ENCODE measurements around the gene SMCR8. TPM values are rescaled to one million over a fixed set of nuclear protein-coding genes. Genes with fewer than 3 reads are reported as not detected.

SMCR8 gene
- total RNA-seq, 1 experiment from 2014 or later: 22.4 TPM

DNA sequence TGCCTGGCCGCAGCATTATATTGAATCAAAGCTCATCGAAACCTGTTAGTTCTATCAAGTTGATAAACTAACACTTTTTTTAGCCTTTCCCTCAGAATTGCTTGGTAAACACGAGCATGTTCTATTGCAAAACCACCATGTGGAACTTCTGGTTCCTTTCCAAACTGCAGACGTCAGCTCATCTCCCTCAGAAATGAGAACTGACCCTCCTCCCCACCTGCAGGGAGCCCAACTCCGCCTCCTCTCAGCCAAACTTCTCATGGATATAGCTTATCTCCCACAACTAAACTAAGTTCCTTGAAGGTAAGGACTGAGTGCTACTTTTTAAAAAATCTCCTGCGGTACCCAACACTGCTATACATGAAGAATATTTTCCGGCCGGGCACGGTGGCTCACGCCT is 41.5 kb downstream of the SMCR8 start:
- Mint-ChIP-seq H3K27ac (peak overlapping the region in 1 of 3 experiments; percentile 65; a peak in 3 of 7 replicates), H3K27me3 (ENCODE audit: low read depth) (no peaks in the 10 kb centered on the region), H3K4me3 (no peak overlapping the region), H3K36me3 (ENCODE audit: insufficient read depth in 1 of 3, low read depth in 3 of 3) (peaks cover 25 to 65% (median 55%) of the 10 kb centered on the region in 3 experiments; a peak in 6 of 7 replicates), H3K4me1 (no peaks in the 10 kb centered on the region), H3K9me3 (no peaks in the 10 kb centered on the region)
- H3K14ac ChIP-seq (ENCODE audit: insufficient read depth, low read length): no peak overlapping the region
- no peaks in the 10 kb centered on the region for H3K4me1 ChIP-seq (ENCODE audit: insufficient read depth, low read length)
- no peak overlapping the region for H2BK15ac ChIP-seq (ENCODE audit: low read depth, low read length)
- H2BK20ac ChIP-seq (ENCODE audit: low read depth, low read length, poor library complexity, severe bottlenecking): no peak overlapping the region
- no peak overlapping the region for H2AK5ac ChIP-seq (ENCODE audit: insufficient read length, low read length)
- H4K20me1 ChIP-seq (ENCODE audit: control insufficient read depth, insufficient read depth, insufficient read length): no peaks in the 10 kb centered on the region
- no peak for DNase-seq
- H3T11ph ChIP-seq (ENCODE audit: low read length): no peak overlapping the region
- H4K91ac ChIP-seq (ENCODE audit: insufficient read length, low read depth, low read length): no peak overlapping the region
- WGBS (ENCODE audit: extremely low coverage, insufficient read length, low lambda C conversion rate): no CpG with 5 or more reads among the region's 10 CpGs
- no peaks in the 10 kb centered on the region for H3K27me3 ChIP-seq (ENCODE audit: insufficient read depth, low read length)
- H3K4ac ChIP-seq (ENCODE audit: low read depth, low read length): no peak overlapping the region
- no peak overlapping the region for H3K27ac ChIP-seq (ENCODE audit: insufficient read length, low read depth, low read length)
- no peak overlapping the region for H4K8ac ChIP-seq (replicated peaks; ENCODE audit: insufficient read length, low read depth, low read length)
- TF ChIP-seq, protein P1, sequence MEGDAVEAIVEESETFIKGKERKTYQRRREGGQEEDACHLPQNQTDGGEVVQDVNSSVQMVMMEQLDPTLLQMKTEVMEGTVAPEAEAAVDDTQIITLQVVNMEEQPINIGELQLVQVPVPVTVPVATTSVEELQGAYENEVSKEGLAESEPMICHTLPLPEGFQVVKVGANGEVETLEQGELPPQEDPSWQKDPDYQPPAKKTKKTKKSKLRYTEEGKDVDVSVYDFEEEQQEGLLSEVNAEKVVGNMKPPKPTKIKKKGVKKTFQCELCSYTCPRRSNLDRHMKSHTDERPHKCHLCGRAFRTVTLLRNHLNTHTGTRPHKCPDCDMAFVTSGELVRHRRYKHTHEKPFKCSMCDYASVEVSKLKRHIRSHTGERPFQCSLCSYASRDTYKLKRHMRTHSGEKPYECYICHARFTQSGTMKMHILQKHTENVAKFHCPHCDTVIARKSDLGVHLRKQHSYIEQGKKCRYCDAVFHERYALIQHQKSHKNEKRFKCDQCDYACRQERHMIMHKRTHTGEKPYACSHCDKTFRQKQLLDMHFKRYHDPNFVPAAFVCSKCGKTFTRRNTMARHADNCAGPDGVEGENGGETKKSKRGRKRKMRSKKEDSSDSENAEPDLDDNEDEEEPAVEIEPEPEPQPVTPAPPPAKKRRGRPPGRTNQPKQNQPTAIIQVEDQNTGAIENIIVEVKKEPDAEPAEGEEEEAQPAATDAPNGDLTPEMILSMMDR (conservative IDR thresholded peaks at IDR 0.05): no peak
- H3K9me3 ChIP-seq (ENCODE audit: control insufficient read depth, low read depth, low read length): no peaks in the 10 kb centered on the region
- no peak overlapping the region for H2AFZ ChIP-seq (ENCODE audit: low read length)
- no peak overlapping the region for H4K5ac ChIP-seq (ENCODE audit: insufficient read length, low read depth, low read length)
- peaks cover 4% of the 10 kb centered on the region; the same call in 1 of the 2 replicates for H3K79me2 ChIP-seq (ENCODE audit: insufficient read depth, low read length)
- H2BK5ac ChIP-seq (ENCODE audit: insufficient read length, low read length): no peak overlapping the region
- no peaks in the 10 kb centered on the region for H3K23me2 ChIP-seq (ENCODE audit: insufficient read length, low read depth, low read length, poor library complexity, severe bottlenecking)
- H3K56ac ChIP-seq (ENCODE audit: insufficient read length, low read depth, low read length): no peak overlapping the region
- H3K23ac ChIP-seq (ENCODE audit: insufficient read length, low read depth, low read length): no peak overlapping the region
- H3K4me2 ChIP-seq (ENCODE audit: insufficient read depth, insufficient read length, low read length): no peak overlapping the region
- H2BK120ac ChIP-seq (ENCODE audit: low read depth, low read length, poor library complexity, severe bottlenecking): no peak overlapping the region
- H3K9ac ChIP-seq (ENCODE audit: extremely low read depth, insufficient read length, low read length): no peak overlapping the region
- no peak overlapping the region for H3K18ac ChIP-seq (ENCODE audit: insufficient read length, low read depth, low read length)
- peaks cover 3% of the 10 kb centered on the region for H3K79me1 ChIP-seq (ENCODE audit: insufficient read depth, low read depth, low read length, poor library complexity, severe bottlenecking)
- H2BK12ac ChIP-seq (ENCODE audit: insufficient read length, low read depth, low read length): no peak overlapping the region
